AG09319 (cell line): Measurements from ENCODE around the gene DNAJB14.

ENCODE experiments used
- DNase-seq: peaks from one replicate; pipeline ENCODE4 v3.0.0-alpha.2; 2010; ENCODE audit warnings: low read depth; ENCODE audit errors: extremely low read depth
- TF ChIP-seq, protein P1 (sequence below): IDR thresholded peaks from 2 replicates; pipeline ENCODE4 v1.5.1; 2011; ENCODE audit warnings: low read depth, mild to moderate bottlenecking, inconsistent platforms, low read length, moderate library complexity

Gene DNAJB14

DNA sequence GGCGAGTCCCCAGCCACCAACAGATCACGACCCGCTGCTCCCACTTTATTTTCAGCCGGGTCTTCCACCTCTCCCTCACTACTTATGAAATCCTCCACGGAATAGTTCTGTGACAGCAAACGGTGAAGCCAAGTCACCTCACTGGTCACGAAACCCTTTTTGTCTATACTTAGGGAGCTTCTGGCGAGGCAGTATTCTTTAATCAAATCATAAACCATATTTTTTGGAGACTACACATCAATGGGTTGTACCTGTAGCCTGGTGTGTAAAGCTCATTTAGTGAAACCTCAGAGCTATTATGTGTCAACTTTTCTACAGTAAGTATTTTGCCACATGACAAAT lies 4.5 kb upstream of the DNAJB14 start:
- TF ChIP-seq, protein P1, sequence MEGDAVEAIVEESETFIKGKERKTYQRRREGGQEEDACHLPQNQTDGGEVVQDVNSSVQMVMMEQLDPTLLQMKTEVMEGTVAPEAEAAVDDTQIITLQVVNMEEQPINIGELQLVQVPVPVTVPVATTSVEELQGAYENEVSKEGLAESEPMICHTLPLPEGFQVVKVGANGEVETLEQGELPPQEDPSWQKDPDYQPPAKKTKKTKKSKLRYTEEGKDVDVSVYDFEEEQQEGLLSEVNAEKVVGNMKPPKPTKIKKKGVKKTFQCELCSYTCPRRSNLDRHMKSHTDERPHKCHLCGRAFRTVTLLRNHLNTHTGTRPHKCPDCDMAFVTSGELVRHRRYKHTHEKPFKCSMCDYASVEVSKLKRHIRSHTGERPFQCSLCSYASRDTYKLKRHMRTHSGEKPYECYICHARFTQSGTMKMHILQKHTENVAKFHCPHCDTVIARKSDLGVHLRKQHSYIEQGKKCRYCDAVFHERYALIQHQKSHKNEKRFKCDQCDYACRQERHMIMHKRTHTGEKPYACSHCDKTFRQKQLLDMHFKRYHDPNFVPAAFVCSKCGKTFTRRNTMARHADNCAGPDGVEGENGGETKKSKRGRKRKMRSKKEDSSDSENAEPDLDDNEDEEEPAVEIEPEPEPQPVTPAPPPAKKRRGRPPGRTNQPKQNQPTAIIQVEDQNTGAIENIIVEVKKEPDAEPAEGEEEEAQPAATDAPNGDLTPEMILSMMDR = no peak

DNA sequence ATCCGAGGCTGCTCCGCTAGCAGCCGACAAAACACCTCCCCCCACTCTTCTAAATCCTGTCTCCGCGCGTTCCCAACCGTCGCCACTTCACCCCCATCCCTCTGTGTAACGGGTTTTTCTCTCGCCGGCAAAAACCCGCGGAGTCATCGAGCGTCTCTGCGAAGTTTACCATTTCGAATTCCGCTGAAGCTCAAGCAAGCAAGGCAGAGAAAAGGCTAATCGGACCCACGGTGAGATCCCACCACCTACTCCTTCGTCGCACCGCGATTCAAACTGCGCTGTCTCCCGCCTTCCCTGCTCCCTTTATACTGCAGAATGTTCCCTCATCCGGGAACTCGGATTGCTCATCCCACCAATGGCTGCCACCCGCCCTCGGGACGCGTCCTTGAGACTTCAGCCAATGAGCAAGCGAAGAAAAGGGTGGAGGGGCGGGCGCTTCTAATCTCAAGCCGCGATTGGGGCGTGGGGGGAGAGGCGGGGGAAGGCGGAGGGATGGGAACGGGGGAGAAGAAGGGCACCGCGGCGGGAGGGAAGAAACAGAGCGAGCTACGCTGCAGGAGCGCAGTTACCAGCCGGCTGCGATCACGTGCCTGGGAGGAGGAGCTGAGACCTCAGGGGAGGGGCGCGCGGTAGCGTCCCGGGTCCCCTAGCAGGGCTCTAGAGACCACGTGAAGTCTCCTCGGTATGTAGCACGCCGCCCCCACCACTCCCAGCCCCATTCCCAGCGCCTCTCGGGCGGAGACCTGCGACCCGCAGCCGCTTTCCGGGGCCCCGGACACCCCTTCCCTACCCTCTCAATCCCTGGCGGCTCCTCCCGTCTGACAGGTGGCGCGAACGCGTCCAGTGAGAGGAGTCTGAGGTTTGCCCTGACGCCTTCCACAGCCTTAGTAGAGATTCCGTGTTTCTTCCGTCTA lies 3.8 kb upstream of the DNAJB14 start, which contains the start of gene H2AZ1:
Gene H2AZ1 (minus strand): TSS at position 277 of the 914 bp plus-strand sequence. CDS start 105 bp downstream, at position 172.
- TF ChIP-seq, protein P1 = no peak
- peak; percentile 98 for DNase-seq

More for the DNA sequence above, 4.5 kb upstream of the DNAJB14 start:
- DNase-seq = no peak

DNA sequence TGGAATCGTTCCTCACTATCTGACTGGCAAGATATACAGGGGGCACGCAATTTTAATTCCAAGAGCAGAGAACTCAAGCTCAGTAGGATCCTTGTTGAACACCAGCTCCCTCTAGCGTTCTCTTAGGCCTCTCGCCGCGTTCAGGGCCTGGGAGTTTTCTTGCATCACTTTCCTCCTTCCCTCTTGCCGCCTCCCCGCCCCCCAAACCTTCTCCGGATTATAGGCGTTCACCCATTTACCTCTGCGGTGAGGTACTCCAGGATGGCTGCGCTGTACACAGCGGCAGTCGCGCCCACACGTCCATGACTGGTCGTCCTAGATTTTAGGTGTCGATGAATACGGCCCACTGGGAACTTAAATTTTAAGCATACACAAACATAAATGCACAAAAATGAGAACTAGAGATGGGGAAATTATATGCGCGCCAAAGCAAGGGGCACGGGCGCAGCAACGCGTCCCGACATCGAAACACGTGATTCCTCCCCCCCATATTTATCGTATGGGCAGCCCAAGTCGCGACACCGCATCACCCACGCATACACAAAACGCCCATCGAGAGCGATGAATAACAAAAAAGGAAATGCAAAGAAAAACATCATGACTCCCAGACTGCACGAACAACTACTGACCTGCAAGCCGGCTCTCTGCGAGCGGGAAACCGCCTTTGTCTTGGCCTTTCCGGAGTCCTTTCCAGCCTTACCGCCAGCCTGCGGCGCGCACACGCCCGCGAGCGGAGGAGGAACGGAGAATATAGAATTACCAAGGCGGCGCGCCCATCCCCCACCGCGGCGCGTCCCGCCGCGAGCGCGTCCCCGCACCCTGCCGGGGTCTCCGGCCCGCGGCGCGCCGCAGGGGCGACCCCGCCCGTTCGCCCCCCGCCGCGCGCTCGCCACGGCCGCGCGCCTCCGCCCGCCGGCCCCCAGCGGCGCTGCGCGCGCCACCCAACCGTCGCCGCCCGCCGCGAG lies 2.9 kb upstream of the DNAJB14 start:
- TF ChIP-seq, protein P1 = peak; percentile 85
- DNase-seq = peak; percentile 83

DNA sequence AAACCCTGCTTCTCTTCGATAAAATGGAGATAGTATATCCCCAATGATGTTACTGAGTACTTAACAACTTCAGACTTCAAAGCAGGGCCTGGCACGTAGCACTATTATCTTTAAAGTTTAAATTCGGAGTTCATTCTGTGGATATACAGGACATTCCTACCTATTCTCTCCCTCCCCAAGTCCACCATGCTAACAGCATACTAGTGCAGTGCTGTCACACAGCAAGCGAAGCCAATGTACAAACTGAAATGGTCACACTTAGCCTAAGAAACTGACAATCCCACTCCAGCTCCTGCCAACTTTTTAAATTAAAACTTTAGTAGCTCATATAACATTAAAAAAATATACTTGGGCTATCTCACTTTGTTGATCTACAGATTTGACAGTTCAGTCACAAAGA lies 1.2 kb upstream of the DNAJB14 start:
- DNase-seq = no peak
- TF ChIP-seq, protein P1 = no peak

DNA sequence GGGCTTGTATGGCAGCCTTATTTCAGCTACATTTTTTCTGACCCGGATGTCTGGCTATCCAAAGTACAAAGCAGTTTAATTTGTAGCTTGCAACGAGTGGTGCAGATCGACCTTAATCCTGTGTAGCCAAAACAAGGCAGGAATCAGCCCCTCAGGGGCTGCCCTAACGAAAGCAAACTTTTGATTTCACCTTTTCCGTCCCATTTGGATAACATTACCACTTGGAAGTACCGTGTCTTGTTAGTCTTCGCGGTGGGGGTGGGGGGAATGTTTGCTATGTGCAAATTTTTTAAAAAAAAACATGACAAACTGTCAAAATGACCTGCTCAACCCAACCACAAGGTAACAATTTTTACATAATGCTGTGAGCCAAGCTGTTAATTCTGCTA lies 766 bp upstream of the DNAJB14 start:
- no peak for DNase-seq
- TF ChIP-seq, protein P1 = no peak

DNA sequence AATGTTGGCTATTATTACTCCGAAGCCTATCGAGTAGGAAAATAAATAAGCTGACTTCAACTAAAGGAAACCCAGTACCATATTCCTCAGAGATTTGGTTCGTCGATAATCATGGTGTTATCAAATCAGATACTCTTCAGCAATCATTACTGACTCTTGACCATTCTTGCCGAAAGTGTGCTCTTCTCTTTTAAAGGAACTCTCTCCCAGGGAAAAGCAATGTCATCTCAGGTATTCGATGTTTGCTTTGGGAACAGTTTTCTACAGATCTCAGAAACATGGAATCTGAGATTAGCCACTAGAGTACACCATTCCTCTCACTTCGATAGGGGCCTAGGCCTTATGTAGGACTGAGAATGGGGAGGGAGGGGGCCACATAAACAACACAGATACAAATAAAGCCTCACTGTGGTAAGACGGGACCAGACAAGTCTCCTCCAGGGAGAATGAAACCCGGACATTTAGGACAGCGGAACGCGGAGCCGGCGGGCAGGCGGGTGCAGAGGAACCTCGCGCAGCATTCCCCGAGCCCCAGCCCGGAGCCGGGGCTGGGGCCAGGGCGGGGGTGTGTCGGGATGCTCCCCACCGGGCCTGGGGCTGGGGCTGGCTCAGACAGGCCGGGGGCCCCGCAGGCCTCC lies 581 bp downstream of the DNAJB14 start:
- TF ChIP-seq, protein P1 = no peak; the same call in 1 of the 2 replicates
- DNase-seq = no peak
